GM13977 (cell line): ENCODE results near the gene SH3TC1.

ENCODE experiments used
- DNase-seq: peaks from one replicate; pipeline ENCODE4 v3.0.0; 2012; ENCODE audit warnings: low spot score
- in situ Hi-C: fragments of 300-500 bp; cut with MboI; formaldehyde crosslinking; loops from one replicate; pipeline ENCODE4 v1.12.0; 2022; ENCODE audit warnings: low sequenced_read_pairs, low pct_unique_long_range_greater_than_20kb, mixed read lengths, inconsistent platforms; ENCODE audit not compliant: unreplicated experiment
- TF ChIP-seq, protein P1 (sequence below): IDR thresholded peaks from 2 replicates; pipeline ENCODE4 v1.5.1; 2012; ENCODE audit warnings: mild to moderate bottlenecking, control low read depth; ENCODE audit not compliant: insufficient read depth; ENCODE audit errors: extremely low read depth, missing control alignments

The SH3TC1 gene

DNA sequence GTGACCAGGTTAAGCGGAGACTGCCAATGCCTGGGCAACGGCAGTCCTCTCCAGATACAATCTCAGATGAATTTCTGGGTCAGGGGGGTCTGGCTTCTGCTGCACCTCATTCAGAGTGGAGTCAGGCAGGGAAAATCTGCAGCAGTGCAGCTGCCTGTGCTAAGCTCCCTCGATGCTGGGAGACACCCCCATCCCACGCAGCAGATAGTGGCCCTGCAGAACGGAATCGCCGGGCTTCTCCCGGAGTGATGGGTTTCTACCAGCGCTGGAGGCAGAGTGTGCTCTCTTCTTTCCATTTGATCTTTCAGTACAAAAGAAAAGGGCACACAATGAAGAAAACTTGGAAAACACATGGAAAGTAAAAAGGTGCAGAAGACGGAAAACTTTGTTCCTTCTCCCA is 45.6 kb upstream of the SH3TC1 start:
- TF ChIP-seq, protein P1, sequence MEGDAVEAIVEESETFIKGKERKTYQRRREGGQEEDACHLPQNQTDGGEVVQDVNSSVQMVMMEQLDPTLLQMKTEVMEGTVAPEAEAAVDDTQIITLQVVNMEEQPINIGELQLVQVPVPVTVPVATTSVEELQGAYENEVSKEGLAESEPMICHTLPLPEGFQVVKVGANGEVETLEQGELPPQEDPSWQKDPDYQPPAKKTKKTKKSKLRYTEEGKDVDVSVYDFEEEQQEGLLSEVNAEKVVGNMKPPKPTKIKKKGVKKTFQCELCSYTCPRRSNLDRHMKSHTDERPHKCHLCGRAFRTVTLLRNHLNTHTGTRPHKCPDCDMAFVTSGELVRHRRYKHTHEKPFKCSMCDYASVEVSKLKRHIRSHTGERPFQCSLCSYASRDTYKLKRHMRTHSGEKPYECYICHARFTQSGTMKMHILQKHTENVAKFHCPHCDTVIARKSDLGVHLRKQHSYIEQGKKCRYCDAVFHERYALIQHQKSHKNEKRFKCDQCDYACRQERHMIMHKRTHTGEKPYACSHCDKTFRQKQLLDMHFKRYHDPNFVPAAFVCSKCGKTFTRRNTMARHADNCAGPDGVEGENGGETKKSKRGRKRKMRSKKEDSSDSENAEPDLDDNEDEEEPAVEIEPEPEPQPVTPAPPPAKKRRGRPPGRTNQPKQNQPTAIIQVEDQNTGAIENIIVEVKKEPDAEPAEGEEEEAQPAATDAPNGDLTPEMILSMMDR, result no peak

DNA sequence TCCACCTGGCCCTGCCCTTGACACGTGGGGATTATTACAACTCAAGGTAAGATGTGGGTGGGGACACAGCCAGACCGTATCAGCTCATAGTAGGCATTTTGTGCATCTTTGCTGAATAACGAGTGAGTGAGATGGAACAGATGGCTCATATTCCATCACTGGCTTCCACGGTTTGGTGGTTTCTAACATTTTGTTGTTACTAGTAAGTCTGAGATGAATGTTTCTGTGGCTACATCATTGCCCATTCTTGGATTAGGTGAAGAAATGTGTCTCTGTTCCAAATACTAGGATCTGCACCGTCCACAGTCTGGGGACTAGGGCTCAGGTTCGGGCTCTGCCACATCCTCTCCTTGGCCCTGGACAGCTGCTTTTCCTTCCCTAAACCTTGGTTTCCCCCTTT is 44.0 kb upstream of the SH3TC1 start:
- TF ChIP-seq, protein P1, result no peak
- in situ Hi-C loops, result no loop called here
- DNase-seq, result no peak

More for the DNA sequence above, 45.6 kb upstream of the SH3TC1 start:
- no peak for DNase-seq
- in situ Hi-C loops, result no loop called here

DNA sequence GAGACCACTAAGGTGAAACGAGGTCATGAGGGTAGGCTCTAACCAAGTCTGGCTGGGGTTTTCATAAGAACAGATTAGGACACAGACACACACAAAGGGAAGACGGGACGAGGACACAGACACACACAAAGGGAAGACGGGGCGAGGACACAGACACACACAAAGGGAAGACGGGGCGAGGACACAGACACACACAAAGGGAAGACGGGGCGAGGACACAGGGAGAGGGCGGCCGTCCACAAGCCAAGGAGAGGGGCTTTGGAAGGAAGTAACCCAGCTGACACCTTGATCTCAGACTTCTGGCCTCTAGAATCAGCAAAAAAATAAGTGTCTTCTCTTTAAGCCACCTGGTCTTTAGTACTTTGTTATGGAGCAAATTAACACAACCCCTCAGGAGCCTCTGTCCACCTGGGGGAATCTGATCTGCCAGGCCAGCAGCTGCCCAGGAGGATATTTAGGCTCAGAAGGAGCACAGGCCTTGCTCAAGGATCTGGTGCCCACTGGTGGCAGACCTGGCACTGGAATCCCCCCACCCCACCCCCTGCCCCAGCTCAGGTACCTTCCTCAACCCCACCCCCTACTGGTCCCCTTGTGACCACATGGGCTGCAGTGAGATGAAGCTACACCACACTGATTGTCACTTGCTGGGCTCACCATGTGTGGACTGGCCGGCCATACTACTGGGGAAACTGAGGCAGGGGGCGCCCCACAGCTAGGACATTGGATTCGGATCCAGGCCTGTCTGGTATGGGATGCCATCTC is 43.2 kb upstream of the SH3TC1 start:
- in situ Hi-C loops, result no loop called here
- TF ChIP-seq, protein P1, result no peak
- no peak for DNase-seq

DNA sequence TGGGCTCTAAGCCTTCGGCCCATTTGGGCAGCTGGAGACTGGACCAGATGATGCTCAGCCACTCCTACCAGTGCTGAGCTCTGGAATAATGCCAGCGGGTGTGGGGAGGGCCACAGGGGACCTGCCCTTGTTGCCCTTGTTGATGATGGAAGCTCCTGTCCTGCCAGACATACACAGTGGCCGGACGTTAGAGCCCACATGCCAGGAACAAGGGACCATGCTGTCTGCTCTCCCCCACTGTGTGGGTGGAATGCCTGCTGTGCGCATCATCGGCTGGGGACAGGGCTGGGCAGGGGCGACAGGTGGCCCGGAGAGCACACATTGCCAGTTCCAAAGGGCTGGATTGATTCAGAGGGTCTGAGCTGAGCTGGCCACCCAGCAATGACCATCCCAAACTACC is 42.5 kb upstream of the SH3TC1 start:
- in situ Hi-C loops, result no loop called here
- DNase-seq, result no peak
- TF ChIP-seq, protein P1, result no peak

DNA sequence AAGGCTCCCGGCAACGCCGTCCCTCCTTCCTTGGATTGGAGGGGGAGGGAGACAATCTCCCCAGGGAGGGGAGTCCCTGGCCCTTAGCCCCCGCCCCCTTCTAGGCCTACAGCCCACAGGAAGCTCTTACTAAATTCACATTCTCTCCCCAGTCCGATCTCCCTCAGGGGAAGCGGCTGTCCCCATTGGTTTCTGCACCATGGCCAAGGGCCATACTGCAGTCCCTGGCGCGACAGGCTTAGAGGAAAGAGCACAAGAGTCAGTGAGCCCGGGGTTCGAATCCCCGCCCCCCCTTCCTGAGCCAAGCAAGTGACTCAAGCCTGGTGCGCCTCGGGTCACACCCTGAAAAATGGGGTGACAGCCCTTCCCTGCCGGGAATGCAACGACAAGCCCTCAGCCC is 41.6 kb upstream of the SH3TC1 start:
- in situ Hi-C loops, result no loop called here

DNA sequence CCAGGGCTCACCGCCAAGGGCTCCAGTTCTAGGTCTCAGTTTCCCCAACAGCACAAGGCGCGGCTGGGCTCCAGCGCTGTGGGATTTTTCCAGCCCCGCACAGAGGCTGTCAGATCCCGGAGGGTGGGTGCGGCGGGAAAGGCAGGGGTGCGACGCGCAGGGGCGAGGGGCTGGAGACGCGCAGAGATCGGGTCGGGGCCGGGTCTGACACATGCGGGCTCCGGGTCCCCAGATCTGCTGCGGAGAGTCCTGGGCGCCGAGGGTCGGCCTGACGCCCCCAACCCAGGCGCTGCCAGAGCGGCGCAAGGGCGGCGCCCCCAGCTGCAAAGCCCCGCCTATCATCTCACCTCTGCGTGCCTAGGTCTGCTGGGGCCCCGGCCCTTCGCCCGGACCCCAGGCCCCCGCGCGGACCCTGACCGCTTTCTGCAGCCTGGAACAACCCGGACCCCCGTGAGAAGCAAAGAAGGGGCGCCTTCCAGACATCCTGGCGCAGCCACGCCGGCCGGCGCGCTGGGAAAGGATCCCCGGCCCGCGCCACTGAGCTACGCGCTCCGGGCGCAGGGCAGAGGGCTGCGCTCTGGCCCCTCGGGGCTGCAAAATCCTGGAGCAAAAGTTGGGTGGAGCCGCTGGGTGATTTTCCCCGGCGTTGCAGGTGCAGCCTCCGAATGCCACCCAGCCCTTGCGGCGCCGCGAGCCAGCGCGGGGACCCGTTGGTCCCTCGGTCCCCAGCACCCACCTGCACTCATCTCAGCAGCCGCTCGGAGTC is 41.0 kb upstream of the SH3TC1 start:
- in situ Hi-C loops, result no loop called here
- no peak for DNase-seq
- TF ChIP-seq, protein P1, result no peak

More for the DNA sequence above, 41.6 kb upstream of the SH3TC1 start:
- TF ChIP-seq, protein P1, result no peak
- no peak for DNase-seq
